H1 (cell line): ENCODE measurements around the gene ROS1. TPM values are rescaled to one million over a fixed set of nuclear protein-coding genes. Genes with fewer than 3 reads are reported as not detected.

Experiments used
- BCL11A ChIP-seq, 2 experiments: IDR thresholded peaks; one replicate each; pipeline ENCODE4 v1.6.1; 2011; ENCODE audit warnings: low read depth in 2 of 2, low read length in 2 of 2, mild to moderate bottlenecking in 2 of 2
- CHD2 ChIP-seq: IDR thresholded peaks from 2 replicates; pipeline ENCODE4 v1.6.1; 2012; ENCODE audit warnings: low read length, improper control_type of control experiment
- CREB1 ChIP-seq: IDR thresholded peaks from 2 replicates; pipeline ENCODE4 v1.6.1; 2012; ENCODE audit warnings: inconsistent platforms
- CTCF ChIP-seq, 3 experiments: IDR thresholded peaks; 1 replicate in 2 of 3; 2 replicates in 1 of 3; pipeline versions ENCODE4 v1.5.1 to v1.6.1; 2011; ENCODE audit warnings: low read length in 3 of 3, mild to moderate bottlenecking in 3 of 3, inconsistent platforms in 2 of 3, low read depth in 1 of 3, moderate library complexity in 1 of 3; ENCODE audit not compliant: insufficient read depth in 1 of 3; ENCODE audit errors: control extremely low read depth in 1 of 3
- GTF2F1 ChIP-seq: IDR thresholded peaks from 2 replicates; pipeline ENCODE4 v1.6.1; 2012; ENCODE audit warnings: low read depth, low read length, improper control_type of control experiment, borderline replicate concordance
- JUN ChIP-seq: IDR thresholded peaks from 2 replicates; pipeline ENCODE4 v1.6.1; 2011; ENCODE audit warnings: low read depth, mild to moderate bottlenecking, improper control_type of control experiment, low read length
- JUND ChIP-seq: IDR thresholded peaks from 2 replicates; pipeline ENCODE4 v1.6.1; 2011; ENCODE audit warnings: mild to moderate bottlenecking, improper control_type of control experiment, low read length
- KDM4A ChIP-seq: IDR thresholded peaks from one replicate; pipeline ENCODE4 v1.7.1; 2012; ENCODE audit warnings: low read depth, mild to moderate bottlenecking, moderate library complexity, low read length, inconsistent platforms; ENCODE audit not compliant: severe bottlenecking
- POLR2A ChIP-seq, 2 experiments: IDR thresholded peaks; 1 replicate in 1 of 2; 2 replicates in 1 of 2; pipeline ENCODE4 v1.6.1; 2011; ENCODE audit warnings: low read depth in 2 of 2, low read length in 2 of 2, mild to moderate bottlenecking in 2 of 2; ENCODE audit errors: control extremely low read depth in 1 of 2
- POLR2AphosphoS5 ChIP-seq: IDR thresholded peaks from 2 replicates; pipeline ENCODE4 v1.6.1; 2011; ENCODE audit warnings: low read depth, low read length
- SIN3A ChIP-seq, 2 experiments: IDR thresholded peaks in 1 of 2; conservative IDR thresholded peaks in 1 of 2; 2 replicates each; pipeline ENCODE4 v1.6.1; 2011 to 2012; ENCODE audit warnings: low read length in 2 of 2, improper control_type of control experiment in 1 of 2, low read depth in 1 of 2, mild to moderate bottlenecking in 1 of 2
- SP2 ChIP-seq: IDR thresholded peaks from 2 replicates; pipeline ENCODE4 v1.6.1; 2012; ENCODE audit warnings: mild to moderate bottlenecking, low read length, inconsistent platforms
- SUZ12 ChIP-seq: fragments of 200-600 bp; sonication (generic); IDR thresholded peaks from 2 replicates; pipeline ENCODE4 v1.6.1; 2012; ENCODE audit warnings: mild to moderate bottlenecking, inconsistent platforms, low read length, moderate library complexity, mixed read lengths
- USF2 ChIP-seq: IDR thresholded peaks from 2 replicates; pipeline ENCODE4 v1.6.1; 2011; ENCODE audit warnings: low read length, improper control_type of control experiment
- polyA plus RNA-seq, 7 experiments: library from polyadenylated mRNA; depleted of rRNA in 3 of 7; stranded (reverse) in 5 of 7; unstranded in 2 of 7; fragments of >200 nt in 5 of 7; fragments of 200-250 nt in 2 of 7; gene quantifications; 1 replicate in 5 of 7; 2 replicates in 1 of 7; 4 replicates in 1 of 7; pipeline versions ENCODE4 v1.2.1 to v1.2.3, GENCODE V29; 2011 to 2013; ENCODE audit warnings: missing spikeins in 2 of 7, mixed read lengths in 2 of 7
- total RNA-seq: library from RNA; stranded (reverse); fragmentation: NEBNext Ultra II Directional; extraction: Animal tissue kit (Norgen Biotek cat#: 25700); gene quantifications from 2 replicates; pipeline ENCODE4 v1.2.1, GENCODE V29; 2021

The ROS1 gene
- total and polyA plus RNA-seq, 2 of the 8 experiments (the other 6 are each of a cell fraction or from before 2014, with no cell fraction given), result not detected

DNA sequence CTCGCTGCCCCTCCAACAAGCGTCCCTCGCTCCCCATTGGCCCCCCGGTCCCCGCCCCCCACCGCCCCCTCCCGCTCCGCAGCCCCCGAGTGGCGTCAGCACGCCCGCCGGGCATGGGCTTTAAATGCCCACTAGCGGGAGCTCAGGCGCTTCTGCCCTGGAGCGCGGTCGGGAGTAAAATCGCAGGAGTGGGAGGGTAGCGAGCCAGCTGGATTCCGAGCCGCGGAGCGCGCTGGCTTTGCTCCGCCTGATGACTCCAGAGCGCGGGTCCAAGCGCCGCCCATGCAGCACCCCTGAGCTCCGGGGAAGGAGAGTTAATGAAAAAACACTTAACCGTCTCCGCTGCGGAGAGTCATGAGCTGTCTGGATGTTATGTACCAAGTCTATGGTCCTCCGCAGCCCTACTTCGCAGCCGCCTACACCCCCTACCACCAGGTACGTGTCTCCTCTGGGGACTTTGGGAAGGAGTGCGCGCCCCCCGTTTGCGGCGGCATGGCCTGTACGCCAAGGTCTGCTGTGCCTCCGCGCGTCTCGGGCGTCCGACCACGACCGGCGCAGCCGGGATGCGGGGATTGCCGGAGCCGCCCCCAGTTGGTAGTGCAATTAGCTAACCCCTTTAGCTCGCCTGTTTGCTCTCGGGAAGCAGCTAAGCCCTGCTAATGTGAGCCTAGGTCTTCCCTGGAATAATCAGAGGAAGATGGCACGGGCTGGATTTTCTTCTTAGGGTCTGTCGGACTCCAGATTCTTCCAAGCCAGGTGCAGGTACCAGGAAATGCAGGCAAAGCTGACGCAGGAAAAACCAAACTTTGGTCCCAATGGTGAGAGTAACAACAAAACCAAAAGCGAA lies 160.1 kb downstream of the ROS1 start, which contains the start of gene VGLL2 (continued):
- TF ChIP-seq CTCF (IDR thresholded peaks at IDR 0.05; ENCODE audit: control extremely low read depth in 1 of 3, insufficient read depth in 1 of 3, low read depth in 1 of 3, low read length in 3 of 3), result no peak
- TF ChIP-seq JUN, result no peak
- TF ChIP-seq CHD2, result no peak
- TF ChIP-seq BCL11A (IDR thresholded peaks at IDR 0.05; ENCODE audit: low read depth in 2 of 2, low read length in 2 of 2), result no peak
- TF ChIP-seq CREB1, result no peak
- TF ChIP-seq SIN3A (conservative IDR thresholded peaks at IDR 0.05 in 1 of 2, IDR thresholded peaks at IDR 0.05 in 1 of 2; ENCODE audit: low read depth in 1 of 2, low read length in 2 of 2), result 0 out of 4 replicates have a peak, but pooled peaks of 1 of the 2 experiments have one; percentile 1
- no peak for TF ChIP-seq POLR2A (IDR thresholded peaks at IDR 0.05; ENCODE audit: control extremely low read depth in 1 of 2, low read depth in 2 of 2, low read length in 2 of 2)
- peak; percentile 67 for TF ChIP-seq KDM4A
- no peak for TF ChIP-seq USF2
- TF ChIP-seq JUND, result no peak
- TF ChIP-seq SP2, result no peak
- TF ChIP-seq SUZ12, result peak; percentile 89
- no peak for TF ChIP-seq POLR2AphosphoS5
- TF ChIP-seq GTF2F1, result no peak
